Measurements from ENCODE around the gene KCNG4.

KCNG4 gene, protein sequence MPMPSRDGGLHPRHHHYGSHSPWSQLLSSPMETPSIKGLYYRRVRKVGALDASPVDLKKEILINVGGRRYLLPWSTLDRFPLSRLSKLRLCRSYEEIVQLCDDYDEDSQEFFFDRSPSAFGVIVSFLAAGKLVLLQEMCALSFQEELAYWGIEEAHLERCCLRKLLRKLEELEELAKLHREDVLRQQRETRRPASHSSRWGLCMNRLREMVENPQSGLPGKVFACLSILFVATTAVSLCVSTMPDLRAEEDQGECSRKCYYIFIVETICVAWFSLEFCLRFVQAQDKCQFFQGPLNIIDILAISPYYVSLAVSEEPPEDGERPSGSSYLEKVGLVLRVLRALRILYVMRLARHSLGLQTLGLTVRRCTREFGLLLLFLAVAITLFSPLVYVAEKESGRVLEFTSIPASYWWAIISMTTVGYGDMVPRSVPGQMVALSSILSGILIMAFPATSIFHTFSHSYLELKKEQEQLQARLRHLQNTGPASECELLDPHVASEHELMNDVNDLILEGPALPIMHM

DNA sequence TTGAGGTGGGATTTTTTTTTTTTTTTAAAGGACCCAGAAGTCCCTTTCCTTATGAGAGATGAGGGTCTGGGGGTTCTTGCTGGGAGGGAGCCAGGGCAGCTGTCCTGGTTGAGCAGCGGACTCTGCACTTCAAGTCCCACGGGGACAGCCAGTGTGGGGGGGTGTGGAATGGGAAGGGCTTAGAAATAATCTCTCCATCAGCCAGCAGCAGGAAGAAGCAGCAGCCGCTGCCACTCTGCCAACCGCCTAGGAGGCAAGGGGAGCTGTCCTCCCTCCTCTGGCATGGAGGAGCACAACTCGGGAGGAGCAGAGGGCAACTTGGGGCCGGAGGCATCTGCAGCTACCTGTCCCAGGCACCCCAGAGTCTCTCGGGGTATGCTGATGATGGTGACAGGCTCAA, at the start of gene KCNG4:
TSS of gene KCNG4 (minus strand) at position 104 of the 400 bp plus-strand sequence. CDS start 2,527 bp downstream, outside the sequence.
- DNase-seq (ENCODE audit: low read depth in 2 of 2): no peak

GRCh38 chr16:84288902-84289301, 49.1 kb upstream of the KCNG4 start:
- no peak for DNase-seq (ENCODE audit: low read depth in 2 of 2)

- no peak for DNase-seq (ENCODE audit: low read depth in 2 of 2)
Measured at GRCh38 chr16:84286578-84287240, 46.9 kb upstream of the KCNG4 start.

DNA sequence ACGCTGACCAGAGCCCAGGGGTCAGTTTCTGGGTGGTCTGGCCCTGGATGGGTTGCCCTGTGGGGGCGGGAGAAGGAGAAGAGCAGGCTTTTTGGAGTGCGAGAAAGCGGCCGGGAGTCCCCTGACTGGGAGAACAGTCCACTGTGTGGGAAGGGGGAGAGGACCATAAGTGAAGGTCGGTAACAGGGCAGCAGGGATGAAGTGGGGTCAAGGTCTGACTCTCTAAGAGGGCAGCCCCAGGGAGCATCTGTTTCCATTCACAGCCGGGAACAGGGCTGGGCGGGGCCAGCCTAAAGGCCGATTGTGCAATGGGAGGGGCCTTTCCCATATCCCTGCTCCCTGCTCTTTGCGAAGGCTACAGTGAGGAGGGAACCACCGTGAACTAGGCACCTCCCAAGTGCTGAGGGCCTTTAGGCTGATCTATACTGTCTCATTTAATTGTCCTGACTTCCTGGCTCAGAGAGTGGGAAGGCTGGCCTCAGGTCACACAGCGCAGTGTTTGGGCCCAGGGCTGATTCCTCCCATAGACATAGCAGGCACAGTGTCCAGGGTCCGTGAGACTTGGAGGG, 44.4 kb upstream of the KCNG4 start:
- DNase-seq (ENCODE audit: low read depth in 2 of 2): no peak

DNA sequence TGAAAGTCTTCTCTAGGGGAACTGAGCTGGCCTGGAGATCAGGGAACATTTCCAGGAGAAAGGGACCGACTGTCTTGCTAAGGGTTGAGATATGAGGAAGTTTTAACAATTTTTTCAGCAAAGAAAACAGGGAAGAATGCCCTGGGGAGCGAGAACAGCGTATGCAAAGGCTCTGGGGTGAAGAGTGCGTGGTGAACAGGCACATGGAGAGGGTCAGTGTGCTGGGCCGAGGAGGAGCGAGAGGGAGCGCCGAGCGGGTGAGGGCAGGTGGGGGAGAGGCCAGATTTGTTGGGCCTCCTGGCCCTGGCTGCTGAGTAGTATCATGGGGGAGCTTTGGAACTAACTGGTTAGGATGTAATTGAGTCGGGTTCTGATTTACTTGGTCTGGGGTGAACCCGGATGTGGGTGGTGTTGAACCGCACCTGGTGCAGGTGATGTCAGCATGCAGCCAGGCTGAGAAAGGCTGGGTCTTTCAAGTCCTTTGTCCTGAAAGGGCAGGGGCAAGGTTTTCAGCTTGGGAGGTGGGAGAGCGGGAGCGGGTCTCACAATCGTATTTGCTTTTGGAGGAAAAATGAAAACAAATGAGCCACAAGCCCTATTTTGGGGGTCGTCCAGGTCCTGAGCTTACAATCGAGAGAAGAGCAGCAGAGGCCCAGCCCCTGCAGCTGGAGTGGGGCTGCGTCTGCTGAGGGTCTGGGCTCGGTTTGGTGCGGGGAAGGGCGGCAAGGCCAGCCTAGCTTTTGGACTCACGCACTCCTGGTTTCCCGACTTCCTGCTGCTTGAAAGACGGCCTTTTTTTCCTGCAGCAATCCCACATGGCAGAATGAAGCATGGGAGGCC, 43.7 kb upstream of the KCNG4 start:
- no peak for DNase-seq (ENCODE audit: low read depth in 2 of 2)

GRCh38 chr16:84282533-84282932, 42.7 kb upstream of the KCNG4 start:
- DNase-seq (ENCODE audit: low read depth in 2 of 2): no peak

- DNase-seq (ENCODE audit: low read depth in 2 of 2): no peak
Measured at GRCh38 chr16:84281074-84281473, 41.3 kb upstream of the KCNG4 start.

- DNase-seq (ENCODE audit: low read depth in 2 of 2): no peak
Measured at GRCh38 chr16:84279881-84280280, 40.1 kb upstream of the KCNG4 start.

- DNase-seq (ENCODE audit: low read depth in 2 of 2): no peak
Measured at GRCh38 chr16:84278968-84279367, 39.2 kb upstream of the KCNG4 start.

DNA sequence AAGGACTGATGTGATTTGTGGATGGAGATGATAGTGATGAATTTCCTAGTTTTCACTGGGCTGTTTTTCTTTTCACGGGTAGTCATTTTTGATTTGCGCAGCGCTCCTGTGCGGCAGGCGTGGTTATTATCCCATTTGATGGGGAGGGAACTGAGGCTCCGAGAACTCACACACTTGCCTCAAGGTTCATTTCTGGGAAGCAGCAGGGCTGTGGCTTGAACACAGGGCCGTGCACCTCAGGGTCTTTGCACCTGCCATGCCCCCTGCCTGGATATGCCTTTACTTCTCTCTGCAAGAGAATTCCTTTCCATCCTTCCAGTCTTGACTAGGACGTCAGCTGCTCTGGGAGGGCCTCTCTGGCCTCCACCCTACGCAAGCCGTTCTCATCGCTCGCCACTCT, 38.5 kb upstream of the KCNG4 start:
- DNase-seq (ENCODE audit: low read depth in 2 of 2): no peak

DNA sequence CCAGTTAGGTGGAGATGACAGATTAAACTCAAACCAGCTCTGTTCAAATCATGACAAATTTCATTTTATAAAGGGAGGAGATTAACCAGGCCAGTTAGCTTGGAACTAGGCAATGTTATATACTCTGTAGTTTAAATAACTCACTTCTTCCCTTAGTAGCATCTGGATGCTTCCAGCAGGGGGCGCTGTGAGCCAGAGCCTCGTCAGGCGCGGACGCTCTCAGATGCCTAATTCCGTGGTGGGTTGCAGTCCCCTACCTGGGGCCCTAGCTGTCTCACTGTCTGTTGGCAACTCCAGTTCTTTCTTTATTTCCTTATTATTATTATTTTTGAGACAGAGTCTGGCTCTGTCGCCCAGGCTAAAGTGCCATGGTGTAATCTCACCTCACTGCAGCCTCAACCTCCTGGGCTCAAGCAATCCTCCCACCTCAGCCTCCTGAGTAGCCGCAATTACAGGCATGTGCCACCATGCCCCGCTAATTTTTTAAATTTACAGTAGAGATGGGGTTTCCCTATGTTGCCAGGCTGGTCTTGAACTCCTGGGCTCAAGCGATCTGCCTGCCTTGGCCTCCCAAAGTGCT, 37.5 kb upstream of the KCNG4 start:
- peak; percentile 47 to 49 for DNase-seq (ENCODE audit: low read depth in 2 of 2)

DNA sequence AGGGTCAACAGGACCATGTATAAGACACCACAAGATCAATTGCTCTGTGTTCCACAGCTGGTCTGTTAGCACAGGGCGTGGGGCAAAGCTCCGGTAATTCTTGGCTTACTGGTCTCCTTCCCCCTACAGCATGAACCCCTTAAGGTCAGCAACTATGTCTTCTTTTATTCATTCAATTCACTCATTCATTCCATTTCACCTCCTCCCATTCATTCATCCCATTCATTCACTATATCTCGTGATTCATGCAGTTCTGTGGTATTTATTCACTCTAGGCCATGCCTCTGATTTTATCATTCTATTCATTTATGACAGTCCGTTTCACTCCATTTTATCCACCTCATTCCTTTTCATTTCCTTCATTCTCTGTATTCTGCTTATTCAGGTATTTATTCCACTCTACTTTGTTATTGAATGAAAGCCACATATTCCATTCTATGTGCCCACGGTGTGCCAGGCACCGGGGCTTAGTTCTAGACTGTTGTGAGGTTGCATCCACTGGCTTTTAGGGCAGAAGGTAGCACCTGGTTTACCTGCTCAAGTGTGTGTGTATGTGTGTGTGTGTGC, 35.9 kb upstream of the KCNG4 start:
- no peak for DNase-seq (ENCODE audit: low read depth in 2 of 2)

- DNase-seq (ENCODE audit: low read depth in 2 of 2): no peak
Measured at GRCh38 chr16:84274515-84274914, 34.7 kb upstream of the KCNG4 start.

DNA sequence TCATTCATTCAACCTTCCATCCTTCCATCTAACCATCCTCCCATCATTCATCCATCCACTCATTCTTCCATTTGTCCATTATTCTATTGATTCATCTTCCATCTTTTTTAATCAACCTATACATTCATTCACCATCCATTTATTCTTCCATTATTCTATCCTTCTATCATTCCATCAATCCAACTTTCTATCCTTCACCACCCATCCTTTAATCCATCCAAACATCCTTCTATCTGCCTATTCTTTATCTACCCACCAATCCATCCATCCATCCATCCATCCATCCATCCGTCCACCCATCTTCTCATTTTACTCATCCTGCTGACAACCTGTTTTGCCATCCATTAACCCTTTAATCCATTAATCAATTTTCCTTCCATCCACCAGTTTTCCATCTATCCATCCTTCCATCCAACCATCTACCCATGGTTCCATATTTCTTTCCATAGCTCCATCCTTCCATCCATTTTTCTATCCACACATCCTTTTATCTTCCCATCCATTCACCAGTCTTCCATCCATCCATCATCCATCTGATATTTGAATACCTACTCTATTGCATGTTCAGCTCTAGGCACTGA, 33.0 kb upstream of the KCNG4 start:
- DNase-seq (ENCODE audit: low read depth in 2 of 2): no peak

GRCh38 chr16:84271866-84272265, 32.1 kb upstream of the KCNG4 start:
- DNase-seq (ENCODE audit: low read depth in 2 of 2): no peak

- DNase-seq (ENCODE audit: low read depth in 2 of 2): no peak
Measured at GRCh38 chr16:84271037-84271436, 31.2 kb upstream of the KCNG4 start.

- DNase-seq (ENCODE audit: low read depth in 2 of 2): no peak
Measured at GRCh38 chr16:84270531-84270930, 30.7 kb upstream of the KCNG4 start.

DNA sequence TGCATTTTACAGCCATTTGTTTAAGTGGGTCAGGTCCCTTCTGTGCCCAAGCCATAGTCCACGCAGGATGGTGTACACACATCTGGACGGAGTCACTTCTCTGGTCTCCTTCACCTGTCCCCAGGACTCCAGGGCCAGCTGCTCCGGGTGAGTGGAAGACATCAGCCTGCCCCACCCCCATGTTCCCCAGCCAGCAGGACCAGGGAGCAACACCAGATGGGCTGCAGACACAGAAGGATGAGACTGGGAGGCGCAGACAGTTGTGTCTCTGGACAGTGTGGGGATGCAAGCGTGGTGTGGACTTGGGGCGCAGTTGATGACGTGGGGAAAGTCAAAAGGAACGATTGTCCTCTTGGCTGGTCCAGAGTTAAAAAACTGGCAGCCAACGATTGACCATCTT, 30.3 kb upstream of the KCNG4 start:
- DNase-seq (ENCODE audit: low read depth in 2 of 2): no peak

DNA sequence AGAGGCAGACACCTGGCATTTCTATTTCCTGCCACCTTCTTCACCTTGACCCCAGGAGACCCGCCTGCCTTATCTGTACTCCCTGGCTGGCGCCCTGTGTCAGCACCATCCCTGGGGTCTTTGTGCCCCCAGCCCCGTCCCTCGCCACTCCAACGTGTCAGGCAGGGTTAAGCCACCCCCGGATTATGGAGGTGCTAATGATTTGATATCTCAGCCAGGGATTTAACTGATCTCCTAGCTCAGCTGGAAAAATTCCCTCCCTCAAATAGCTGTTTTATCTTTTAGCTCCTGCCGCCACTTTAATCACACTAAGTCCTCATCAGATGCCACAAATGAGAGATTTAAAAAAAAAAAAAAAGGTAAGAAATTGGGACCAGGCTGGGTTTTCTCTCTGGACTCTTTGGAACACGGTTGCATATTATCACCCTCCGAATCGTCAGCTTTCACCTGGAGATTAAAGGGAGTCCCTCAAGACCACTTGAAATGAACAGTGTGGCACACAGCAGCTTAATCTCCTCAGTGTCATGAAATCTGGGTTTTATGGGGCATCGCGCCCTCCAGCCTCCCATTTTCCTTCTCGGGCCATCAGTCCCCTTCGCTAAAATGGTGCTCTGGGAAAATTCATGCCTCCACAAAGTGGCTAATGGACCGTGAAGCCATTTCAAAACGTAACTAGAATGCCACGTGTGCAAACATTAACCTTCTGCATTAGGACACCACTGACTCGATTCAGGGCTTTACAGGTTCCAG, 28.7 kb upstream of the KCNG4 start:
- DNase-seq (ENCODE audit: low read depth in 2 of 2): no peak

DNA sequence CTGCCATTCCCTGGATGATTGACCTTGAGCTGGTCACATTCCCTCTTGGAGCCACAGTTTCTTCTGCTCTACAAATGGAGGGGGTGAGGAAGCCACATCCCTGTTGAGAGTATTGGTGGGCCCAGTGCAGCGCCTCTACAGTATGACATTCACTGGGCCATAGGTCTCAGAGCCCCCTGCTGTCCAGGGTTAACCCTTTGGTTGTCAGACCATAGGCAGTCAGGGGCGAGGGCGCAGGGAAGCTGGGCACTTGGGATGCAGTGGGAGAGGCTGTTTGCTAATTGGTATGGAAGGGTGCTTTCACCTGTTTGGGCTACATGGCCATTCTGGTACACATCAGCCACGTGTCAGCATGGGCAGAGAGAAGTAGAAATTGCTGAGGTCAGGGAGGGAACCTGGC, 27.6 kb upstream of the KCNG4 start:
- DNase-seq (ENCODE audit: low read depth in 2 of 2): no peak

Measured in stimulated activated CD4-positive, alpha-beta T cell treated with anti-CD3 and anti-CD28 coated beads, Interleukin-1b, Interleukin-23, amount 100 ng/mL, for 1 hour (primary cell).